ENCODE data around the gene ZNF132.
A peak's percentile ranks its signal among the peaks of the same experiment; 100 is the strongest.

Gene ZNF132

DNA sequence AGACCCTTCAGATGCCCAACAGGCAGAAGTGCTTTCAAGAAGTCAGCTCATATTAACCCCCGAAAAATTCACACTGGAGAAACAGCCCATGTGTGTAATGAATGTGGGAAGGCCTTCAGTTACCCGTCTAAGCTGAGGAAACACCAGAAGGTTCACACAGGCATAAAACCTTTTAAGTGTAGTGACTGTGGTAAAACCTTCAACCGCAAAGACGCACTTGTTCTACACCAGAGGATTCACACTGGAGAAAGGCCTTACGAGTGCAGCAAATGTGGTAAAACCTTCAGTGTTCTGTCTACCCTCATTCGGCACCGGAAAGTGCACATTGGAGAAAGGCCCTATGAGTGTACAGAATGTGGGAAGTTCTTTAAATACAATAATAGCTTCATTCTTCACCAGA, 22.9 kb downstream of the ZNF132 start (continued):
- TF ChIP-seq ZNF211 (tag by site-specific recombination; IDR thresholded peaks at IDR 0.05; ENCODE audit: low read depth): no peak

DNA sequence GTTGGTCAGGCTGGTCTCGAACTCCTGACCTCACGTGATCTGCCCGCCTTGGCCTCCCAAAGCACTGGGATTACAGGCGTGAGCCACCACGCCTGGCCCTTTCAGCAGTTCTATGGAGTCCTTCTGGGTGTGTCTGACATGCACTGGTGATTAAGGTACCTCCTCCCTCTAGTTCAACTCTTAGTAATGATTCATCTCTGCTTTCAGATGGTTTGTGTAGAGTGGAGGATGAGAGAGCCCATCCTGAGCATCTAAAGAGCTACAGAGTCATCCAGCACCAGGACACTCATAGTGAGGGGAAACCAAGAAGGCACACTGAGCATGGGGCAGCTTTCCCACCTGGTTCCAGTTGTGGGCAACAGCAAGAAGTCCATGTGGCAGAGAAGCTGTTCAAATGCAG, 23.3 kb downstream of the ZNF132 start:
- H3K9me3 ChIP-seq (ENCODE audit: control insufficient read depth, insufficient read depth, low read depth, low read length): no peaks in the 10 kb centered on the region
- H3K4me1 ChIP-seq (ENCODE audit: control insufficient read depth, insufficient read depth, low read length): no peaks in the 10 kb centered on the region
- ChIA-PET CTCF (interaction anchor here (0.5 kb wide), 1 partner anchor 18 kb away, joined by 5 read pairs; no protein-coding TSS in a partner anchor), POLR2A (interaction anchor here (1.3 kb wide), 1 partner anchor 10 kb away, joined by 4 read pairs; no protein-coding TSS in a partner anchor)
- H3K36me3 ChIP-seq (ENCODE audit: control insufficient read depth in 2 of 2, insufficient read depth in 1 of 2, low read length in 2 of 2): peaks cover 49 to 58% of the 10 kb centered on the region in 2 experiments
- no peak overlapping the region for H3K27ac ChIP-seq (ENCODE audit: extremely low read depth, low read depth, low read length)
- H3K4me3 ChIP-seq (ENCODE audit: low read depth, low read length): no peak overlapping the region
- TF ChIP-seq ZNF274 (IDR thresholded peaks at IDR 0.05; ENCODE audit: low read length) (no peak), ZNF274 (tag by site-specific recombination; IDR thresholded peaks at IDR 0.05; ENCODE audit: borderline replicate concordance) (no peak), ZNF510 (tag by site-specific recombination; IDR thresholded peaks at IDR 0.05; ENCODE audit: insufficient replicate concordance) (no peak), ZNF423 (tag by site-specific recombination; IDR thresholded peaks at IDR 0.05) (no peak), ZNF23 (tag by site-specific recombination; IDR thresholded peaks at IDR 0.05; ENCODE audit: borderline replicate concordance) (no peak)

DNA sequence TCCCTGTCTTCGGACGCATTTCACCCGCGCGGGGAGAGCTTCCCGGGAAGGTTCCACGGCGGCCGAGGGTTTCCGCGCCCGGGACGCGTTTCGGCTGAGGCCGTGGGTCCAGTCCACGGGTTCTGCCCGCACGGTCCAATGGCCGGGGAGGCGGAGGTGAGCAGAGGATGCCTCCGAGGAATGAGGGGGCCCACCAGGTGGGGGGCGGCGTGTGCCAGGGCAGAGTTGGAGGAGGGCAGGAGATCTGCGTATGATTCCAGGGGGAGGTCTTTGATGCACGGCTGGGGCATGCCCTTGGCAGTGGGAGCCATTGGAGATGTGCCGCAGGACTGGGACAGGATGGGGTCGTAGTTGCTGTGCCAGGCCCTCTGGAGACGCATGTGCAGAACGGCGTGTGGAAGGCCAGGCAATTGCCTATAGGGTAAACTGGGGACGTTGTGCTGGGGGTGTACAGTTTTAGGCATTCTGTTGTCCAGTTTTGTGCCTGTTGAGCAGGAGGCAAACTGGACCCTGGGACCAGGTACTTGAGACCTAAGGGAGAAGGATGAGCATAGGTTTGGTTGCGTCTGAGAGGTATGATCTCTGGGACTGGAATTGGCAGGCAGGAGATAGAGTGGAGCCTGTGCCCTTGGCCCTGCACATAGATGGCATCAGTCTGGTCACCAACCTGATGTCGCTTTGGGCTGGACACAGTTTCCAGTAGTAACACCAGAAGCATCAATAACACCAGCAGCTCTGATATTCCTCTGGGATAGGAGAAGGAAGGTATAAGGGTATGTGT, 30.8 kb downstream of the ZNF132 start:
- CTCF ChIA-PET: interaction anchor here (0.7 to 1.3 kb wide), 6 partner anchors 18 to 174 kb away, joined by 3 to 5 read pairs (median 4); no protein-coding TSS in a partner anchor
- Histone ChIP-seq H3K4me3 (ENCODE audit: low read depth, low read length) (peak overlapping the region; percentile 98), H3K36me3 (ENCODE audit: control insufficient read depth in 2 of 2, insufficient read depth in 1 of 2, low read length in 2 of 2) (peaks cover 9% of the 10 kb centered on the region in 2 experiments; a peak in 2 of 3 replicates), H3K4me1 (ENCODE audit: control insufficient read depth, insufficient read depth, low read length) (peaks cover 4% of the 10 kb centered on the region; the same call in 1 of the 2 replicates), H3K27ac (ENCODE audit: extremely low read depth, low read depth, low read length) (peak overlapping the region; percentile 76), H3K9me3 (ENCODE audit: control insufficient read depth, insufficient read depth, low read depth, low read length) (no peaks in the 10 kb centered on the region)
- POLR2A ChIA-PET: interaction anchor here (0.6 to 3.2 kb wide), 42 partner anchors 9 to 727 kb away, joined by 3 to 27 read pairs (median 6); partner anchors contain the start of genes CHMP2A, ERVK3-1, RNF225 and RPS5
- TF ChIP-seq, protein P1, sequence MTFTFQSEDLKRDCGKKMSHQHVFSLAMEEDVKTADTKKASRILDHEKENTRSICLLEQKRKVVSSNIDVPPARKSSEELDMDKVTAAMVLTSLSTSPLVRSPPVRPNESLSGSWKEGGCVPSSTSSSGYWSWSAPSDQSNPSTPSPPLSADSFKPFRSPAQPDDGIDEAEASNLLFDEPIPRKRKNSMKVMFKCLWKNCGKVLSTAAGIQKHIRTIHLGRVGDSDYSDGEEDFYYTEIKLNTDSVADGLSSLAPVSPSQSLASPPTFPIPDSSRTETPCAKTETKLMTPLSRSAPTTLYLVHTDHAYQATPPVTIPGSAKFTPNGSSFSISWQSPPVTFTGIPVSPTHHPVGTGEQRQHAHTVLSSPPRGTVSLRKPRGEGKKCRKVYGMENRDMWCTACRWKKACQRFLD (tag by site-specific recombination; IDR thresholded peaks at IDR 0.05): no peak
- 0 out of 2 replicates have a peak, but pooled peaks have one; percentile 12 for TF ChIP-seq KLF16 (tag by site-specific recombination; IDR thresholded peaks at IDR 0.05)
- TF ChIP-seq ZNF174 (tag by site-specific recombination; IDR thresholded peaks at IDR 0.05): no peak
- no peak for TF ChIP-seq ZNF302 (tag by site-specific recombination; IDR thresholded peaks at IDR 0.05; ENCODE audit: low read depth)
- TF ChIP-seq, protein P2, sequence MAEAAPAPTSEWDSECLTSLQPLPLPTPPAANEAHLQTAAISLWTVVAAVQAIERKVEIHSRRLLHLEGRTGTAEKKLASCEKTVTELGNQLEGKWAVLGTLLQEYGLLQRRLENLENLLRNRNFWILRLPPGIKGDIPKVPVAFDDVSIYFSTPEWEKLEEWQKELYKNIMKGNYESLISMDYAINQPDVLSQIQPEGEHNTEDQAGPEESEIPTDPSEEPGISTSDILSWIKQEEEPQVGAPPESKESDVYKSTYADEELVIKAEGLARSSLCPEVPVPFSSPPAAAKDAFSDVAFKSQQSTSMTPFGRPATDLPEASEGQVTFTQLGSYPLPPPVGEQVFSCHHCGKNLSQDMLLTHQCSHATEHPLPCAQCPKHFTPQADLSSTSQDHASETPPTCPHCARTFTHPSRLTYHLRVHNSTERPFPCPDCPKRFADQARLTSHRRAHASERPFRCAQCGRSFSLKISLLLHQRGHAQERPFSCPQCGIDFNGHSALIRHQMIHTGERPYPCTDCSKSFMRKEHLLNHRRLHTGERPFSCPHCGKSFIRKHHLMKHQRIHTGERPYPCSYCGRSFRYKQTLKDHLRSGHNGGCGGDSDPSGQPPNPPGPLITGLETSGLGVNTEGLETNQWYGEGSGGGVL (tag by site-specific recombination; IDR thresholded peaks at IDR 0.05): peak; percentile 64
- peak; percentile 18; the same call in 1 of the 2 replicates for TF ChIP-seq HOXC10 (CRISPR knock-in tag; IDR thresholded peaks at IDR 0.05)
- peak; percentile 9; the same call in 1 of the 2 replicates for TF ChIP-seq KLF9 (tag by site-specific recombination; IDR thresholded peaks at IDR 0.05; ENCODE audit: low read depth)
- TF ChIP-seq SCRT1 (tag by site-specific recombination; IDR thresholded peaks at IDR 0.05; ENCODE audit: borderline replicate concordance): no peak
- TF ChIP-seq, protein P3, sequence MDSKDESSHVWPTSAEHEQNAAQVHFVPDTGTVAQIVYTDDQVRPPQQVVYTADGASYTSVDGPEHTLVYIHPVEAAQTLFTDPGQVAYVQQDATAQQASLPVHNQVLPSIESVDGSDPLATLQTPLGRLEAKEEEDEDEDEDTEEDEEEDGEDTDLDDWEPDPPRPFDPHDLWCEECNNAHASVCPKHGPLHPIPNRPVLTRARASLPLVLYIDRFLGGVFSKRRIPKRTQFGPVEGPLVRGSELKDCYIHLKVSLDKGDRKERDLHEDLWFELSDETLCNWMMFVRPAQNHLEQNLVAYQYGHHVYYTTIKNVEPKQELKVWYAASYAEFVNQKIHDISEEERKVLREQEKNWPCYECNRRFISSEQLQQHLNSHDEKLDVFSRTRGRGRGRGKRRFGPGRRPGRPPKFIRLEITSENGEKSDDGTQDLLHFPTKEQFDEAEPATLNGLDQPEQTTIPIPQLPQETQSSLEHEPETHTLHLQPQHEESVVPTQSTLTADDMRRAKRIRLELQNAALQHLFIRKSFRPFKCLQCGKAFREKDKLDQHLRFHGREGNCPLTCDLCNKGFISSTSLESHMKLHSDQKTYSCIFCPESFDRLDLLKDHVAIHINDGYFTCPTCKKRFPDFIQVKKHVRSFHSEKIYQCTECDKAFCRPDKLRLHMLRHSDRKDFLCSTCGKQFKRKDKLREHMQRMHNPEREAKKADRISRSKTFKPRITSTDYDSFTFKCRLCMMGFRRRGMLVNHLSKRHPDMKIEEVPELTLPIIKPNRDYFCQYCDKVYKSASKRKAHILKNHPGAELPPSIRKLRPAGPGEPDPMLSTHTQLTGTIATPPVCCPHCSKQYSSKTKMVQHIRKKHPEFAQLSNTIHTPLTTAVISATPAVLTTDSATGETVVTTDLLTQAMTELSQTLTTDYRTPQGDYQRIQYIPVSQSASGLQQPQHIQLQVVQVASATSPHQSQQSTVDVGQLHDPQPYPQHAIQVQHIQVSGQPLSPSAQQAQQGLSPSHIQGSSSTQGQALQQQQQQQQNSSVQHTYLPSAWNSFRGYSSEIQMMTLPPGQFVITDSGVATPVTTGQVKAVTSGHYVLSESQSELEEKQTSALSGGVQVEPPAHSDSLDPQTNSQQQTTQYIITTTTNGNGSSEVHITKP (tag by site-specific recombination; IDR thresholded peaks at IDR 0.05): peak; percentile 56
- TF ChIP-seq ZBTB17 (tag by site-specific recombination; IDR thresholded peaks at IDR 0.05): no peak
- no peak for TF ChIP-seq GLI2 (tag by site-specific recombination; IDR thresholded peaks at IDR 0.05; ENCODE audit: borderline replicate concordance, low read depth)
- no peak for TF ChIP-seq ZNF48 (tag by site-specific recombination; IDR thresholded peaks at IDR 0.05)
- TF ChIP-seq ZNF776 (tag by site-specific recombination; IDR thresholded peaks at IDR 0.05; ENCODE audit: borderline replicate concordance): no peak
- no peak for TF ChIP-seq MZF1 (tag by site-specific recombination; IDR thresholded peaks at IDR 0.05; ENCODE audit: borderline replicate concordance)
- TF ChIP-seq ZNF24 (tag by site-specific recombination; IDR thresholded peaks at IDR 0.05): no peak
- TF ChIP-seq ZNF843 (tag by site-specific recombination; IDR thresholded peaks at IDR 0.05): no peak
- TF ChIP-seq ZNF555 (tag by site-specific recombination; conservative IDR thresholded peaks at IDR 0.05): no peak
- TF ChIP-seq, protein P4, sequence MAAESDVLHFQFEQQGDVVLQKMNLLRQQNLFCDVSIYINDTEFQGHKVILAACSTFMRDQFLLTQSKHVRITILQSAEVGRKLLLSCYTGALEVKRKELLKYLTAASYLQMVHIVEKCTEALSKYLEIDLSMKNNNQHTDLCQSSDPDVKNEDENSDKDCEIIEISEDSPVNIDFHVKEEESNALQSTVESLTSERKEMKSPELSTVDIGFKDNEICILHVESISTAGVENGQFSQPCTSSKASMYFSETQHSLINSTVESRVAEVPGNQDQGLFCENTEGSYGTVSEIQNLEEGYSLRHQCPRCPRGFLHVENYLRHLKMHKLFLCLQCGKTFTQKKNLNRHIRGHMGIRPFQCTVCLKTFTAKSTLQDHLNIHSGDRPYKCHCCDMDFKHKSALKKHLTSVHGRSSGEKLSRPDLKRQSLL (tag by site-specific recombination; IDR thresholded peaks at IDR 0.05): no peak
